Measurements from ENCODE around the gene DDX23. TPM values are rescaled to one million over a fixed set of nuclear protein-coding genes. Genes with fewer than 3 reads are reported as not detected.
"Not testable (repeated sequence)": the region's sequence is repeated elsewhere in the genome, so short reads cannot be mapped to it uniquely, and the experiment has no call there.

Gene DDX23
- 122 TPM for polyA plus RNA-seq (ENCODE audit: insufficient read length)
- long read RNA-seq, donor 1, transcript DDX23-201 (17 exons, 3,248 nt), result major isoform, 6 of 24 reads
- long read RNA-seq, donor 1, partial matches to known transcripts, result 15 of 24 reads
- long read RNA-seq, donor 1, other reads (novel, unspliced or antisense), result 0 of 24 reads
- long read RNA-seq, donor 2, transcript DDX23-201 (17 exons, 3,248 nt), result major isoform, 7 of 20 reads
- long read RNA-seq, donor 2, partial matches to known transcripts, result 10 of 20 reads
- long read RNA-seq, donor 2, other reads (novel, unspliced or antisense), result 0 of 20 reads
- long read RNA-seq, donor 3, transcript DDX23-201 (17 exons, 3,248 nt), result major isoform, 5 of 35 reads
- long read RNA-seq, donor 3, partial matches to known transcripts, result 27 of 35 reads
- long read RNA-seq, donor 3, other reads (novel, unspliced or antisense), result 0 of 35 reads
- long read RNA-seq, donor 4, result 0 reads
- long read RNA-seq, donor 5, transcript DDX23-201 (17 exons, 3,248 nt), result major isoform, 5 of 10 reads
- long read RNA-seq, donor 5, partial matches to known transcripts, result 5 of 10 reads
- long read RNA-seq, donor 5, other reads (novel, unspliced or antisense), result 0 of 10 reads
- long read RNA-seq, donor 6, transcript DDX23-201 (17 exons, 3,248 nt), result major isoform, 6 of 23 reads
- long read RNA-seq, donor 6, partial matches to known transcripts, result 15 of 23 reads
- long read RNA-seq, donor 6, other reads (novel, unspliced or antisense), result 0 of 23 reads
- long read RNA-seq, donor 7, transcript DDX23-201 (17 exons, 3,248 nt), result major isoform, 8 of 21 reads
- long read RNA-seq, donor 7, partial matches to known transcripts, result 5 of 21 reads
- long read RNA-seq, donor 7, other reads (novel, unspliced or antisense), result 0 of 21 reads
- long read RNA-seq, donor 8, partial matches to known transcripts, result 0 of 4 reads
- long read RNA-seq, donor 8, other reads (novel, unspliced or antisense), result 0 of 4 reads

DNA sequence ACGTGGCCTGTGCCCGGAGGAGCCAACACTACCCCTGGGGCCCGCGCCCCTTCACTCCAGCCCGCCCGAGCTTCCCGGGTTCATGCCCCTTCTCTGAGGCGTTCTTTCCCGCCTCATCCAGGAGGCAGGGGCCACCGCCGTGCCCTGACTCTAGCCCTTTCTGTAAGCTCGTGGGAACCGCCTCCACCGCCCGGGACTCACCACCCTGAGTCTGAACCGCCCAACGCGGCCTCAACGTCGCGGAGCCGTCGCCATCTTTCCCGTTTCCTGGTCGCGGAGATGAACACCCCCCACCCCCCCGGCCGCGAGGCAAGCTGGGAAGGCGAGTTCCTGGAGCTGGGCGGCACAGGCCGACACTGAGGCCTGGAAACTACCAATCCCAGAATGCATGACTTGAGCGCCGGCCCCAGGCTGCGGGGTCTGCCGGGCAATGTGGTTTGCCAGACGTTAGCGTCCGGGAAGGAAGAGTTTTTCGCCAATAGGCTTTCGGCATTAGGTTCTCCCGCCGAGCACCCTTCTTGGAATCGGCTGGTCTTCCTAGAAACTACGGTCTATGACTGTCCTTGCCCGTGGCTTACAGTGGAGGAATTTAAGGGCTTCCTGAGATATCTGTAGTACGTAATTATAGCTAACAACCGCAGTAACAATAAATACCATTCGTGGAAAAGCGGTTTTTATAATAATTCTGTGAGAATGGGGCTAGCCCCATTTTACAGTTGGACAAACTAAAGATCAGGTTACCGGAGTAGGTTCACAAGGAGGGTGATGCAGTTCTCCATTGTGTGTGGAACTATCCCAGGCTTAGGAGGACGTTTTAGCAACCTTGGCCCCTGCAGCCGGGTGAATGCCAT is at the start of gene DDX23:
TSS of gene DDX23 (minus strand) at position 281 of the 851 bp plus-strand sequence. CDS start 6,381 bp downstream, outside the sequence.
- DNase-seq, result peak; percentile 95

DNA sequence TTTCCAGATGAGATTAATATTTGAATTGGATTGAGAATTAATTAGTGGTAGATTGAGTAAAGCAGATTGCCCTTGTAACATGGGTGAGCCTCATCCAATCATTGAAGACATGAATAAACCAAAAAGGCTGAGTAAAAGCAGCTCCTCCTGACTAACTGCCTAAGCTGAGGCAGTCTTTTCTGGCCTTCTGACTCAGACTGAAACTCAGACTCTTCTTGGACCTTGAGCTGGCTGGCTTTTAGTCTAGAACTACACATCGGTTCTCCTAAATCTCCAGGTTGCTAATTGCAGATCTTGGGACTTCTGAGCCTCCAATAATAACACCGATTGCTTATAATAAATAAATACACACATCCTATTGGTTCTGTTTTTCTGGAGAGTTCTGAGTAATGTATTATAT is 49.3 kb upstream of the DDX23 start:
- no peak for DNase-seq

DNA sequence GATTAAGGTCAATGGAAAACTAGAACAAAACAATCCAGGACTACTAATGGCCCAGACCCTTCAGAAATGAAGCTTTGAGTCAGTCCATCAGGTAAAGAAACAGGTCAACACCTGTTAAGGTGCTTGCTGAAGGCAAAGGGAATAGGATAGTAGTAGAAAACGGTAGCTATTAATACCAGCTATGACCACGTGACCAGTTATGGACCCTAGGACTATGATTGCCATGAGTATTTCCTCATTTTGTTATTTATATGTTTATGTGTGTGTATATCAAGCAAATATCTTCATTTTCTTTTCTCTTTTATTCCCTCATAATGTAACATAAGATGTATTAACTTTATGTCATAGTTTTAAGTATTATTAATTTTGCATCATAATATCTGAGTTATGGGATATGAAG is 47.7 kb upstream of the DDX23 start:
- no peak for DNase-seq

DNA sequence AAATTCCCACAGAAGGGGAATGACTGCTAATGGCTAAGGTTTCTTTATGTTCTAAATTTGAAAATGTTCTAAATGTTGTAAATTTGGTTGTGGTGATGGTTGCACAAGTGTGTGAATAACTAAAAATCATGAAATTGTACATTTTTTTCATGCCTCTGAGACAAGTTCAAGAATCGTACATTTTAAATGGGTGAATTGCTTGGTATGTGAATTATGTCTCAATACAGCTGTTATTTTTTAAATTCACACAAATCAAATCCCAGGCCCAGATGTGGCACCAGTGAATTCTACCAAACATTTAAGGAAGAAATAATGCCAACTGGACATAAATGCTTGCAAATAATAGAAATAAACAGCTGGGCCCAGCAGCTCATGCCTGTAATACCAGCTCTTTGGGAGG is 42.3 kb upstream of the DDX23 start:
- no peak for DNase-seq

DNA sequence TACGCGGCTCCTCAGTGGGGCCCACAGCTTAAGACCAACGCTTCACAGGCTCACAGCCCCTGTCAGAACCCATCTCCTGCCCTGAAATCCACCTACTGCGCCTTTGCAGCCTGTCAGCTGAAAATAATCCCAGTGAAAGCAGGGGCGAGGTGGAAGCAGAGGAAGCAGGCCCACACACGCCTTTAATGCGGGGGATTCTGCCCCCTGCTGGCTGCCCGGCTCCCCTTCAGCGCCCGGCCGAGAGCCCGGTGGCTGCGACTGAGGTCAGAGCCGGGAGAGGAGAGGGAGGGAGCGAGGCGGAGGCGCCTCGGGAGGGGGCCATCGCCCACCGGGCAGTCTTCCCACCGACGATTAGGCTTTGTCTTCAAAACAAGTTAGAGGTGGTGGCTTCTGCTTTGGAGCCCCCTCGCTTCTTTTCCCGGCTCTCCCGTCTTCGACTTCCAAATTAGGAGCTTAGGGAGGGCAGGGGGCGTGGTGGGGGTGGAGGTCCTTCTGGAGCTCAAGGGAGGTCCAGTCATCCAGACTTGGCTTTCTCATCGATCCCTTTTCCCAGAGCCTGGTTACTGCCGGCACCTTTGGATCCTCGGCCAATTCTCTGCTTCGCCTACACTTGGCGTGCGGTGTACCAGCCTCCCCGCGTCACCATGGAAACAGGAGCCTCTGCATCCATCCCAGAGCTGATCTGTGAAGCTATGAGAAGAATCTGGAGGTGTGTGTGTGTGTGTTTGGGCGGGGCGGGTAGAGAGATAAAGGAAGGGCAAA is 38.9 kb upstream of the DDX23 start:
- peak; percentile 83 for DNase-seq

DNA sequence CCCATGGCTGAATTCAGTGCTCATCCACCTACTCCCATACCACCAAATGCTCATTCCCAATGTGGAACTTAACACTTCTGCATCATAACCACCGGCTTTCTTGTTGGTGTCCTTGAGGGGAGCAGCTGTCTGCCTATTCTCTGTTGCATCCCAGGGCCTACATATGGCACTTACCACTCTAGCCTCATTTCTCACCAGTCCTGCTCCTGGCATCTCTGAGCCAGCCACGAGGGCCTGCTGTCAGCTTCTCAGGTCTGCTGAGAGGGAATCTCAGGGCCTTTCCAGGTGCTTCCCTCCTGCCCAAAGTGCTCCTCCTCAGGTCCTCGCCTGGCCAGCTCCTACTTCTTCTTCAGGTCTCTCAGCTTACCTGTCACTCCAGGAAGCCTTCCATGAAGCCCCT is 37.7 kb upstream of the DDX23 start:
- no peak for DNase-seq

DNA sequence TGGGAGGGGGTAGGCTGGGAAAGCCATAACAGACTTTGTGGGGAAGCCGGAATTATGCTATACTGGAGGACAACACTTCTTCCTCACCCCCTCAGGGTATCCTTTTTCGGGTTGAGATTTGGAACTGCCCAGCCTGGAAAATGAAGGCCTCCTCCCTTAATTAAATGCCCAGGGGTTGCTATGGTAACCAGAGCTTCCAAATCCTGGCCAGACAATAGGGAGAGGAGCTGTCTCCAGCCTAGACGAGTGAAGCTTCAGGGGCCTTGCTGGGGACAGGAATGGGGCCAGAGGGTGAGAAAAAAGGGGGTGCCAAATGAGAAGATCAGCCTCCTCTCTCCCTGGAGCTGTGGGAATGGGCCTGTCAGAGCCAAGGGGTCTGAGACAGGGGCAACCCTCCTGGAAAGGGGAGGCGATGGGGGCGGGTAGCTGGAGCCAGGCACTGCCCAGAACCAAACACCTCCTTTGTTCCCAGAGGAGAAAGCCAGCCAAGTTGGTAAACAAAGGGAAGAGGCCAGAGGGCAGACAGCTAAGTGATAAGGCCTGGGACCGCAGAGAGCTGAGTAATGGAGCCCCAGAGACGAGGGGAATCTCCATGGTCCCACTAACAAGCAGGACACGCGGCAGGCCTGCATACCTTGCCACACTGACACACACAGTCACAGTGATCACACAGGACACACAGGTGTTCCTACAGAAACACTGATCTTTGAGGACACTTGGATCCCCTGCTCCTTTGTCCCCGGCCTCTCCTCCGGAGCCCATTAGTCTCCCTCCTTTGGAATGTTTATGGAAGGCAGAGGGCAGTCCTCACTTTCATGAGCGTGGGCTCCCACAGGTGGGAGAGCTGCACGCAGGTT is 31.6 kb upstream of the DDX23 start:
- DNase-seq, result no peak

DNA sequence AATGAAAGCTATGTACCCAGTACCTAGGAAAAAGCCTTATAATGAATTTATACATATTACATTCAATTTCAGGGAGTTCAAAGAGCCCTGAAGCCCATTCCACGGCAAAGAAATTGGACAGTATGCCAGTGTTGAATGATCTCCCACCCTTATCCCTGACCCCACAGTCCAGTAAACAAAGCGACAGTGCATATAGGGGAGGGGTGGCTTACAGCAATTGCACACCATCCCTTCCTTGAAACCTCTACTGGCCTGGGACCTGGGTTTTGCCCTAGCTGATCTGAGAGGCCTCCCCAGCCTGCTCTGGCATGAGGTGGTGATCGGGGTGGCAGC is 31.0 kb upstream of the DDX23 start:
- DNase-seq, result no peak

DNA sequence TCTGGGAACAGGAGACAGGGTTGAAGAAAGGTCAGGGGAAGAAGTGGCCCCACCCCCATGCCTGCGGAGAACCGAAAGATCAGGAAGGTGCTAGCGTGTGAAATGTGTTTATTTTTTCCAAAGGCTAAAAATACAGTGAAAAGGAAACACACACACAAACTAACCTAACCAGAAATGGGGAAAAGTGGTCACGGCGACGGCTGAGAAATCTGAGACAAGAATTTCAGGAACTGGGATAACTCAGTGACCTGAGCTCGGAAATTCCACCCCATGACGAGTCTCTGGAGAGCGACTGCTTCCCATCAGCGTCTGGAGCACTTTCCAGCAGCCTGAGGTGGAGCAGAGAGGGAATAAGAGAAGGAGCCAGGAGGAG is 30.3 kb upstream of the DDX23 start:
- DNase-seq, result no peak

DNA sequence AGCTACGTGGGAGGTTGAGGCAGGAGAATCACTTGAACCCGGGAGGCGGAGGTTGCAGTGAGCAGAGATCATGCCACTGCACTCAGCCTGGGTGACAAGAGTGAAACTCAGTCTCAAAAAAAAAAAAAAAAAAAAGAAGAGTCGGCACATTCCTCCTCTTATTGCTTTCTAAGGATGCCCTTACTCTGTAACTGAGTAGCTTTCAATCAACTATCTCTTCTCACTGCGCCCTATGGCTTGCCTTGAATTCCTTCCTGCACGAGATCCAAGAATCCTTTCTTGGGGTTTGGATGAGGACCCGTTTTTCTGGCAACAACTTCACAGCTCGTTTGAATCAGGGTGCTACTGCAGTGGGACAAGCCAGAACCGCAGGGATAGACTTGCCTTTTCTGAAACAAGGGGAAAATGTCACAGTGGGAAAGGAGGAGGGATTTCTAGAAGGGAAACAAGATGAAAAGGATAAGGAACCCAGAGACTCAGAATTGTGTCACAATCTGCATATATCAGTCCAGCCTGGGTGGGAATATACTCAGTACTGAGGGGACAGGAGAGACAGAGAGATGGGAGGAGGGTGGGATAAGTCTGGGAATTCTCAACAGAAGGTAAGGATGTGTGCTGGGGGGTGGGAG is 29.8 kb upstream of the DDX23 start:
- no peak for DNase-seq

DNA sequence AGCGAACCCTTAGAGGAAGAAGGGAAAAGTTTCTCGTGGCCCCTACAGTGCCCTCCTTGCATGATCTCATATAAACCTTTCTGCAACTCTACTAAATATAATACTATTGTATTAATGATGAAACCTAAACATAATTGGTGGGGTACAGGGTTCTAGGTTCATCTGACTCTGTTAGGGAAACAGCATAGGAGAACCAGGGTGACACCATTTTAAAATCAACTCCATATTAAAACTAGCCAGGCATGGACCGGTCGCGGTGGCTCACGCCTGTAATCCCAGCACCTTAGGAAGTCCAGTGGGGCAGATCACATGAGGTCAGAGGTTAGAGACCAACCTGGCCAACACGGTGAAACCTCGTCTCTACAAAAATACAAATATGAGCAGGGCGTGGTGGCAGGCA is 28.7 kb upstream of the DDX23 start:
- DNase-seq, result no peak

DNA sequence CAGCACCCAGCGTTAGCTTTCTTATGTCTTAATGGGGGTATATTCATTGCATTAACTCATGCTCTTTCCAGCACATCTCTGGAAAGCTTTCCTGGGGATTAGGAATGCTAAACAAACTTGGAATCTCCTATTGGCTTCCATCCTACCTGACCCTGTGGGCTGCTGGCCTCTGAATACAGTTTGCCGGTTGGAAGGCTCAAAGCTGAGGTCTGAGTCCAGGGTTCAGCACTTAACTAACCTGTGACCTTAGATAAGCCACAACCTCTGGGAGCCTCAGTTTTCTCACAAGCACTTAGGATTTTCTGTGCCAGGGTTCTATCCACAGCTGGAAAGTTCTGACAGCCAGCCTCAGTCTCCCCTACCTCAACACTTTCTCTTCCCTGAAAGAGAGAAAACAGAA is 26.6 kb upstream of the DDX23 start:
- no peak for DNase-seq

DNA sequence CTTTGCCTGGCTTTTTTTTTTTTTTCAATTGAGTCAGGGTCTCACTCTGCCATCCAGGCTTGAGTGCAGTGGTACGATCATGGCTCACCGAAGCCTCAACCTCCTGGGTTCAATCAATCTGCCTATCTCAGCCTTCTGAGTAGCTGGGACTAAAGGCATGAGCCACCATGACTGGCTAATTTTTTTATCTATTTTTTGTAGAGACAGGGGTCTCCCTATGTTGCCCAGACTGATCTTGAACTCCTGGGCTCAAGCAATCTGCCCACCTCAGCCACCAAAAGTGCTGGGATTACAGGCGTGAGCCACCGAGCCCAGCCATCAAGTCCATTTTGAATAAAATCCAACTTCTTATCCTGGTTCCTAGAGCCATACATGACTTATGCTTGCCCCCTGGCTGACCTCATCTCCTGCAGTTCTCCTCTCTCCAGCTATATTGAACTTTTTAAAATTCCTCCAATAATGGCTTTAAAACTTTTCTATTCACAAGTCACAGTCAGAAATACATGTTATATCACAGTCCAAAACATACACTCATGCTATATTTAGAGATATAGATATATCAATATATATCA is 24.1 kb upstream of the DDX23 start:
- no peak for DNase-seq

DNA sequence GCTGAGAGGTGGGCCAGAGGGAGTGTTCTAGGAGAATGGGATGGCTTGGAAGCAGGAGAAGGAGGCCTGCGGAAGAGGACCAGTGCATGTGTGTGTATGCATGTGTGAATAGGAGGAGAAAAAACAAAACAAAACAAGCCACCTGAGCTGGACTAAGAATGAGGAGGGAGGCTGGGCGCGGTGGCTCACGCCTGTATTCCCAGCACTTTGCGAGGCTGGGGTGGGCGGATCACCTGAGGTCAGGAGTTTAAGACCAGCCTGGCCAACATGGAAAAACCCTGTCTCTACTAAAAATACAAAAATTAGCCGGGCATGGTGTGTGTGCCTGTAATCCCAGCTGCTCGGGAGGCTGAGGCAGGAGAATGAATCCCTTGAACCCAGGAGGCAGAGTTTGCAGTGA is 21.6 kb upstream of the DDX23 start:
- not testable (repeated sequence) for DNase-seq

DNA sequence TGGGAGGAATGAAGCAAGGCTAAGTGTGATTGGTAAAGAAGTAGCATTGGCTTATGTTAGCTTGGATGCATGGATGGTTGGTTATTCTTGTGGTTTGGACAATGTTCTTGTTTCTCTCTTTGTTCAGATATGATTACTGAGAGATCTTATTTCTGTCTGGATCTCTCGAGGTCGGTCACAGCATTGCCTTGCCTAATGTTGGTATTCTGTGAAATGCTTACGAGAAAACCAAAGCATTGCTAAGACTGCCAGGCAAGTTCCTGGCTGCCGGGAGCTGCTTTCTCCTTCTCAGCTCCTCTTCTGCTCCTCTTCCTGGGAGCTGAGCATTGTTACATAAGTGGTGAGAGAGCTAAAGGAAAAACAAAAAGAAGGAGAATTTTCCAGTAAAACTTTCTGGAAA is 21.1 kb upstream of the DDX23 start:
- DNase-seq, result no peak

DNA sequence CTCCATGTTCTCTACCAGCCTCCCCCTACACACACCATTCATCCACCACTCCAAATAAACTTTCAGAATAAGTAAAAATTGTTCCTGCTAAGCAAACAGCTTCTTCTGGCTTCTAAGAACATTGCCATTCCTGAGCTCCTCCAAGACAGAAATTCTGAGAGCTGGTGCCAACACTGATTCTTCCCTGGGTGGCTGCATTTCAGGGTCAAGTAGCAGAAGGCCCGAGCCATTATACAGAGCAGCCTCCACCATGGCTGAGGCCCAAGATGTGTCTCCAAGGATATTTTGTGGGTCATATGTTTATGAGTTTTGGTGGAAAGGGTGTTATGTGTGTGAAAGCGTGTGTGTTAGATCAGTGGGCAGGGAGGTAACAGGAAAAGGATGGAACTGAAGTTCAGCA is 17.2 kb upstream of the DDX23 start:
- DNase-seq, result no peak

DNA sequence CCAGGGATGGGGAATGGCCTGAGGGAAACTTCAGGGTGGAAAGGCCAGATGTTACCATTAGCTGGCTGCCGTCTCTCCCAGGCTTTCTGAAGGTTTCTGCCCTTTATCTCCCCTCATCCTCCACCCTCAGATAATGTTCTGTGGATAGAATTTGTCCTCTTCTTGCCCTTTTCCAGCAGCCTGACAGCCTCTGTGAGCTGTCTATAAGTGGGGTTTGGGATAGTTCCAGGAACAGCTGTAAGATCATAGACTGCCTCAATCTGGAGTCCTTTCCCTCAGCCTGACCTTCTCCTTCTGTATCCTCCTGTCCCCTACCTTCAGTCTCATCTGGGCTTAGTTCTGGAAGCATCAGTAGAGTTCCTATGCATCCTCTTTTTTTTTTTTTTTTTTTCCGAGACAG is 16.5 kb upstream of the DDX23 start:
- no peak for DNase-seq

DNA sequence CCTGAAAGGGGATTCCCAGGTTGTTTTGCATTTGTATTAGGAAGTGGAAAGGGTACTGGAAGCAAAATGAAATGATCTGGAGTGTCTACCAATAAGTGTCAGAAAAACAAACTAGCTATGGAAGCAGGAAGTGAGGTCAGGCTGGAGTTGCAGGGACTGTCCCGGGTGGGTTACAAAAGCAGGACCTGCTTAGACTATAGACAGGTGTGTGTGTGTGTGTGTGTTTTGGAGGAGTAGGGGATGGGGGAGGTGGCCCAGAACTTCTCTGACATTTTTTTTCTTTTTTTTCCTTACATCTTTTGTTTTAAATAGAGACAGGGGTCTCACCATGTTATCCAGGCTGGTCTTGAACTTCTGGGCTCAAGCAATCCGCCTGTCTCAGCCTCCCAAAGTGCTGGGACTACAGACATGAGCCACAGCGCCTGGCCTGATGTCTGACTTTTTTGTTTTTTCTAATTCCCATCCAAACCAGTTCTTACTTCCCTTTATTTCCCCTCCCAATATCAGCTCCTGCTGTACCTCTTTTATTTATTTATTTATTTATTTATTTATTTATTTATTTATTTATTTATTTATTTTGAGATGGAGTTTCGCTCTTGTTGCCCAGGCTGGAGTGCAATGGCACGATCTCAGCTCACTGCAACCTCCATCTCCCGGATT is 14.2 kb upstream of the DDX23 start:
- no peak for DNase-seq

Measured in left kidney (tissue), 8 donors.